GM19467 (cell line): ENCODE measurements around the gene SLC9A3.

Source experiments
- ATAC-seq: cut with Tn5 transposase; IDR thresholded peaks from one replicate; pipeline ENCODE4 v1.9.1; 2021; ENCODE audit warnings: mild to moderate bottlenecking, moderate library complexity; ENCODE audit not compliant: unreplicated experiment

SLC9A3 gene

GRCh38 chr5:448061-448765 lies 76.0 kb downstream of the SLC9A3 start:
- no peak for ATAC-seq

GRCh38 chr5:447501-447900 lies 76.7 kb downstream of the SLC9A3 start:
- ATAC-seq, result no peak

- ATAC-seq, result no peak
Observed at GRCh38 chr5:446883-447263, 77.4 kb downstream of the SLC9A3 start.

GRCh38 chr5:446066-446882 lies 78.0 kb downstream of the SLC9A3 start:
- ATAC-seq, result no peak

- ATAC-seq, result no peak
Observed at GRCh38 chr5:445591-445990, 78.7 kb downstream of the SLC9A3 start.

DNA sequence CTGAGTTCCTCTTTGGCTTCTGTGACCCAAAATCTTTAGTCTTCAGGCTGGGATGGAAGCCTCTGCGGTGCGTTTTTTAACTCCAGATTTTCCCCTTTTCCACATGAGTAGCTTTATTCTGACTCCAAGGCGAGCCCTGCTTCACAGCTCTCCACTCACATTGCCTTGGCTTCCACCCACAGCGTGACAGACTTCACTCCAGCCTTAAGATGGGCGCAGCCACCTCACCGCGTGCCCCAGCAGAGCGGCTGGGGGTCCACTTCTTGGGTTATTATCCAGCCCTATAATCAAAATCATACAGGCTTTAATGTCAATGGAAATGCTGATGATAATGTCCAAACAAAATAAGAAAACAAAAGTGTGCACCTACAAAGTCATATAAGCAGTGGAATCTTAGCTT lies 80.0 kb downstream of the SLC9A3 start:
- ATAC-seq, result no peak

DNA sequence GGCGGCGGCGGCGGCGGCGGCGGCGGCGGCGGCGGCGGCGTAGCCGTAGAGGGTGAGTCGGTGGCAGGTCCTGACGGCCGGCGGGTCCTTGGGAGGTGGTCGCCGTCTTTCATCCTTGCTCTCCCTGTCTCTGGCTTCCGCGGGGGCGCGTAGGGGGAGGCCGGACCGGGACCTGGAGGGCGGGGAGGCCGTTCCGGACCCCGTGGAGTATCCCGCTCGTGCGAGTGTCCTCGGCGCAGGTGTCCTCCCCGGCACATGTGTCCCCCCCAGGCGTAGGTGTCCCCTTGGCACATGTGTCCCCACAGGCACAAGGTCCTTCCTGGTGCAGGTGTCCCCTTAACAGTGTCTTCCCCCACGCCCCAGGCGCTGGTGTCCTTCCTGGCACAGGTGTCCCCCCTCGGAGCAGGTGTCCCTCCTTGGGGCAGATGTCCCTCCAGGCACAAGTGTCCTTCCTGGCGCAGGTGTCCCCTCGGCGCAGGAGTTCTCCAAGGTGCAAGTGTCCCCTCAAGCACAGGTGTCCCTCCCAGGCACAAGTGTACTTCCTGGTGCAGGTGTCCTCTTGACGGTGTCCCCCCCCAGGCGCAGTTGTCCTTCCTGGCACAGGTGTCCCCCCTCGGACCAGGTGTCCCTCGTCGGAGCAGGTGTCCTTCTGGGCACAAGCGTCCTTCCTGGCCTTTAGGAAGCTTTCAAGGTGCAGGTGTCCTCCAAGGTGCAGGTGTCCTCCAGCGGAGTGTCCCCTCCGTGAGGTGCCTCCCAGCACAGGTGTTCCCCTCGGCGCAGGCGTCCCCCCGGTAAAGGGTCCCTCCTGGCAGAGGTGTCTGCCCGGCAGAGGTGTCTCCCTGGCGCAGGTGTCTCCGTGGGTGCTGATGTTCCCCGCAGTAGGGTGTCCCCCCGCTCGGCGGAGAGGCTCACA lies 80.8 kb downstream of the SLC9A3 start:
- ATAC-seq, result no peak

DNA sequence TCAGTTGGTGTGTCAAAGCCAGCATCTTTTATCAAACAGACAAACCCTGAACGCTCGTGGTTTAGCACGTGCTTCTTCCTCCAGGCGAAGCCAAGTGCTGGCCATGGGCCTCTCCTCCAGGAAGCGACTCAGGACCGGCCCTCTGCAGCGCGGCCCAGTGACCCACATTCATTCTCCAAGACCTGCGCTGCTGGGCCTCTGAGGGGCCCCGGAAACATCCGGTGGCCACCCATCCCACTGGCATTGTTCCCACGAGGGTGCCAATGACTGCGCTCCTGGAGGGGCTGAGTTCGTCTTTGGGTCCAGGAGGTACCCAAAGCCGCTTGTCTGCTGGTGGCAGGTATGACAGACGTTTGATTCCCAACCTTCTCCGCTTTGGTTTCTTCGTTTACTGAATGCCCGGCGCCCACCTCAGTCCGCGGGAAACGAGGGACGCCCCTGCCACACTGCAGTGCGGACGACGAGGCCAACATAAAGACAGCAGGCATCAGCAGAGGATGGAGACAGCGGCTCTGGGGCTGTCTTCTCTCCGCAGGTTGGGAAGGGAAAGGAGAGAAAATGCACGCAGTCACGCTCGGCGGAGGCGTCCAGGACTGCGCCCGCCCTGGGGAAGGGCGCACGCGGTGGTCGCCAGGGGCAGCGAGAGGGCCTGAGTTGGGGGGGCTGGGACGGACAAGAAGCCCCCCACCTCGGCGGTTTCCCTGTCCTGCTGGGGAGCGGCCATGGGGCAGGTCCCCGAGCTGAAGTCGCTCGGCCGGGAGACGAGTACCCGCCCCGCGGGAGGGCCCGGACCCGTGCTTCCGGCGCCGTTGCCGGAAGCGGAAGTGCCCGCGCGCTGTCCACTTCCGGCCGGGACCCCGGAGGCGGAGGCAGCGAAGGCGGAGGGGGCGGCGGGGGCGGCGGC lies 81.7 kb downstream of the SLC9A3 start, which contains the start of gene EXOC3:
Gene EXOC3, plus strand, starts transcription at position 842 of the 904 bp plus-strand sequence. CDS start 3,030 bp downstream, outside the sequence.
- ATAC-seq, result peak; percentile 88

DNA sequence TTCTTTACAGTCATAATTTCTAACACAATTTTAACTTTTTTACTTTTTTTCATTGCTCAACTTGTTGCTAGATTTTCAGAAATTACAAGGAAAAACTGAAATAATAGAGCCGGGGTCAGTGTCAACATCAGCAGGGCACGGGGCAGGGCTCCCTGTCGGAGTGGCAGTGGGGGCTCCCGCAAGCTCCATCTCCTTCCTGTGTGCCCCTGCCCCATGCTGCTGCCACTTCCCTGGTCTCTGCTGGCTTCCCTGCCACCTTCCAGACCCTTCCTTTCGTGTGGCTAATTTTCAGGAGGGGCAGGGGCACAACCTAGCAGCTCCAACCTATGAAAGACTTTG lies 82.3 kb downstream of the SLC9A3 start:
- no peak for ATAC-seq

- no peak for ATAC-seq
Observed at GRCh38 chr5:440401-441201, 83.6 kb downstream of the SLC9A3 start.

GRCh38 chr5:439636-440035 lies 84.6 kb downstream of the SLC9A3 start:
- ATAC-seq, result no peak

GRCh38 chr5:439181-439580 lies 85.1 kb downstream of the SLC9A3 start:
- ATAC-seq, result no peak

DNA sequence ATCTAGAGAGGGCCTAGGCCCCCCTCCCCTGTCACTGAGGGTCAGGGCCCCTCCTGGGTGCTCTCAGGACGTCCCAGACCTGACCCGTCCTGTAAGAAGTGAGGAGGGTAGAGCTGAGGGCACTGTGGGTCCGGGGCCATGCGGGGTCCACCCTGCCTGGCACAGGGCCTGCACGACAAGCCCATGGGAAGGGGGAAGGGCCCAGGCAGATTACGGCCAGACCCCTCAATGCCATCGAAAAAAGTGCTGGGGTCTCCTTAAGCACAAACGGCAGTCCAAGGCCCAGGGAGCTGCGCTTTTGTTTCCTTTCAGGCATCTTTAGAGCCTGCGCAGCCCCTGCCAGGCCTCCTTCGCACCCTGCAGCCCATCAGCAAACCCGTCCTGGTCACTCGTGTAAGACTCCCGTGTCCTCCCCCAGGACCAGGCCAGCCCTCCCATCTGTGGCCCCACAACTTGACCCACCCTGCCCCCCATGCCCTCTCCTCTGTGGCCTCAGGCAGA lies 85.7 kb downstream of the SLC9A3 start:
- ATAC-seq, result no peak

DNA sequence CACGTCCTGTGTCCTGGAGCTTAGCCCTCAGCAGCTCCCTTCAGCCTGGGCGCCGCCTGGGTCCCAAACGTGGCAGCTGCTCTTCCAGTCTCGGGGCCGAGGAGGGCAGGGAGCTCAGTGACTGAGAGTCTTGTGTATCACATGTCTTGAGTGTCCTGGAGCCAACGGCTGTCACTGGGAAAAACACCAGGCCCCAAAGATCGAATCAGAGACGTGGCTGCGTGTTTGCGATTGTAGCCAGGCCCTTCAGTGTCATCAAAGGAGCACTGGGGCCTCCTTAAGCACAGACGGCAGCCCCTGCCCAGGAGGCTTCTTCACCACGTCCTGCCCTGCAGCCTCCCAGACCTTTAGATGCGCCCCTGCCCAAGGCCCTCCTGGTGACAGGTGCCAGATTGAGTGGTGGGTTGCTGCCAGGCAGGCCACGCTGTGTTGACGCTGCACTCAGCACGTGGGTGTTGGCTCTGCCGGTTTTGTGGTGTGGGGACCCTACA lies 86.9 kb downstream of the SLC9A3 start:
- ATAC-seq, result no peak

- ATAC-seq, result no peak
Observed at GRCh38 chr5:436641-436975, 87.6 kb downstream of the SLC9A3 start.

GRCh38 chr5:435961-436640 lies 88.1 kb downstream of the SLC9A3 start:
- ATAC-seq, result no peak

DNA sequence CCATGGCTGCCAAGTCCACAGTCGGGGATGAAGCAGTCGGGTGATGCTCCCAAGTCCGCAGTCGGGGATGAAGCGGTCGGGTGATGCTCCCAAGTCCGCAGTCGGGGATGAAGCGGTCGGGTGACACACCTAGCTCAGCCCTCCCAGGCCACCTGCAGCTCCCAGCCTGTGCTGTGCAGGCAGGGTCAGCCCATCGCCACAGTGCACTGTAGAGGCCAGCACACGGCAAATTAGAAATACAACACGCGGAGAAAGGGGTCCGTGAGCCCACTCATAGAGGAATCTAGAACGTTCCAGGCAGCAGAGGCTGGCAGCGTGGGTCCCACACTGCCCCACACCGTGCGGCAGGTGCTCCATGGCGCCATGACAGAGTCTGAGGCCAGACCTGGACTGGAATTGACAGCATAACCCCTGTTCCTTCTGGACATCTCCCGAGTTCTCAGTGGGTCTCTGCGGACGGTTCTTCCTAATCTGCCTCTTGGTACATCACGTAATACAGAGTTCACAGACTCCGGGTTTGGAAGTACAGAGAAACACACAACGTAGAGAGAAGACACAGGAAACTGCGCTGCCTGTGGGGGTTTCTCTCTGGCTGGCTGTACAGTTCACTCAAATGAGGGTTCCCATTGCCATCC lies 89.0 kb downstream of the SLC9A3 start:
- ATAC-seq, result no peak

DNA sequence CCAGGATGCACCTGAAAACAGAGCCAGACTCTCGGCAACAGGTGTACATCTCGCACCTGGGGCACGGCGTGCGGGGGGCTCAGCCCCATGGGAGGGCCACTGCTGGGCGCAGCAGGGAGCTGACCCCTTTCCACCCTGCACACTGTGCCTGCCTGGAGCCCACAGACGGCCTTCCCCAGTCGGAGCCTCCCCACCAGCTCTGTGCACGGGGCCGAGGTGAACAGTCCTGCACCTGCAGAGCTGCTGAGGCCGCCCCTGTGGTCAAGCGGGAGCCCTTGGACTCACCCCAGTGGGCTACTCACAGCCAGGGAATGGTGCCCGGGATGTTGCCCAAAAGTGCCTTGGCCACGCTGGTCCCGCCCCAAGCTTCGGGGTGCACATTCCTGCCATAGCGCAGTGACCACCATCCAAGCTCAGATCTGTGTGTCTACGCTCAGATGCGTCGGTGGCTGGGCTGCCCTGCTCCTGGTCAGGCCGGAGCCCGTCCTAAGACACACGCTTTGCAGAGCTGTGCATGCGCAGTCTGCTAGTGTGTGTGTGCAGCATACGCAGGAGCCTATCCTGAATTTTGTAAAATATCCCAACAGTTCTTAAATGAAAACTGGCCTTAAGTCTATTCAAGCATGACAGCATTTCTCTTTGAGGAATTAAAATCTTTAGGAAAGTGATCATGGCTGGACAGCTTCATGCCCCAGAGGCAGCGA lies 89.7 kb downstream of the SLC9A3 start:
- no peak for ATAC-seq
